ENCODE results near the gene PIAS2.

GRCh38 chr18:46856973-46857372 lies 60.3 kb downstream of the PIAS2 start:
- TF ChIP-seq CTCF (IDR thresholded peaks at IDR 0.05): no peak
- no peak for TF ChIP-seq POLR2A (IDR thresholded peaks at IDR 0.05)

Measured in Peyer's patch (tissue), 4 donors.